ENCODE results near the gene ANKRD60.

GRCh38 chr20:58228484-58229197 is at the start of gene ANKRD60:
- TF ChIP-seq CTCF (IDR thresholded peaks at IDR 0.05): no peak
- no peak for TF ChIP-seq AR (CRISPR knock-in tag; IDR thresholded peaks at IDR 0.05)
- no peak for TF ChIP-seq ELF4 (CRISPR knock-in tag; IDR thresholded peaks at IDR 0.05; ENCODE audit: low read depth)
- TF ChIP-seq ETV6 (CRISPR knock-in tag; IDR thresholded peaks at IDR 0.05): no peak
- no peak for TF ChIP-seq NR2C2 (CRISPR knock-in tag; IDR thresholded peaks at IDR 0.05)
- TF ChIP-seq CREB1 (CRISPR knock-in tag; IDR thresholded peaks at IDR 0.05): no peak
- TF ChIP-seq, protein P1, sequence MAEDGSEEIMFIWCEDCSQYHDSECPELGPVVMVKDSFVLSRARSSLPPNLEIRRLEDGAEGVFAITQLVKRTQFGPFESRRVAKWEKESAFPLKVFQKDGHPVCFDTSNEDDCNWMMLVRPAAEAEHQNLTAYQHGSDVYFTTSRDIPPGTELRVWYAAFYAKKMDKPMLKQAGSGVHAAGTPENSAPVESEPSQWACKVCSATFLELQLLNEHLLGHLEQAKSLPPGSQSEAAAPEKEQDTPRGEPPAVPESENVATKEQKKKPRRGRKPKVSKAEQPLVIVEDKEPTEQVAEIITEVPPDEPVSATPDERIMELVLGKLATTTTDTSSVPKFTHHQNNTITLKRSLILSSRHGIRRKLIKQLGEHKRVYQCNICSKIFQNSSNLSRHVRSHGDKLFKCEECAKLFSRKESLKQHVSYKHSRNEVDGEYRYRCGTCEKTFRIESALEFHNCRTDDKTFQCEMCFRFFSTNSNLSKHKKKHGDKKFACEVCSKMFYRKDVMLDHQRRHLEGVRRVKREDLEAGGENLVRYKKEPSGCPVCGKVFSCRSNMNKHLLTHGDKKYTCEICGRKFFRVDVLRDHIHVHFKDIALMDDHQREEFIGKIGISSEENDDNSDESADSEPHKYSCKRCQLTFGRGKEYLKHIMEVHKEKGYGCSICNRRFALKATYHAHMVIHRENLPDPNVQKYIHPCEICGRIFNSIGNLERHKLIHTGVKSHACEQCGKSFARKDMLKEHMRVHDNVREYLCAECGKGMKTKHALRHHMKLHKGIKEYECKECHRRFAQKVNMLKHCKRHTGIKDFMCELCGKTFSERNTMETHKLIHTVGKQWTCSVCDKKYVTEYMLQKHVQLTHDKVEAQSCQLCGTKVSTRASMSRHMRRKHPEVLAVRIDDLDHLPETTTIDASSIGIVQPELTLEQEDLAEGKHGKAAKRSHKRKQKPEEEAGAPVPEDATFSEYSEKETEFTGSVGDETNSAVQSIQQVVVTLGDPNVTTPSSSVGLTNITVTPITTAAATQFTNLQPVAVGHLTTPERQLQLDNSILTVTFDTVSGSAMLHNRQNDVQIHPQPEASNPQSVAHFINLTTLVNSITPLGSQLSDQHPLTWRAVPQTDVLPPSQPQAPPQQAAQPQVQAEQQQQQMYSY (CRISPR knock-in tag; IDR thresholded peaks at IDR 0.05): no peak
- TF ChIP-seq ZNF232 (CRISPR knock-in tag; IDR thresholded peaks at IDR 0.05): no peak

Data from WTC11 (cell line).